PC-9 (cell line): ENCODE measurements around the gene LRRC23. TPM values are rescaled to one million over a fixed set of nuclear protein-coding genes. Genes with fewer than 3 reads are reported as not detected.
"Not testable (repeated sequence)": the region's sequence is repeated elsewhere in the genome, so short reads cannot be mapped to it uniquely, and the experiment has no call there.

Experiments
- BruUV-seq: library from RNA; stranded (reverse); fragments of 400-500 nt; replicated peaks from 2 replicates; lab custom pipeline; 2021; lab: Mats Ljungman, UMichigan
- CTCF ChIA-PET: fragments of 300-600 bp; sonication (Branson Sonifier 250); formaldehyde crosslinking; loops from one replicate; lab custom pipeline; 2022; ENCODE audit warnings: antibody characterized with exemption; lab: Charles Lee
- POLR2A ChIA-PET: fragments of 300-600 bp; sonication (Branson Sonifier 250); formaldehyde crosslinking; loops from one replicate; lab custom pipeline; 2022; ENCODE audit warnings: antibody characterized with exemption; ENCODE audit not compliant: unreplicated experiment; lab: Charles Lee
- DNase-seq, 2 experiments: peaks; one replicate each; pipeline versions ENCODE4 v3.0.0 to v3.0.0-alpha.2; 2015 to 2022; ENCODE audit warnings: mixed read lengths in 1 of 2
- H2AFZ ChIP-seq: fragments of 200-600 bp; sonication (generic); 2 replicates; pipeline ENCODE4 v1.8.1; 2017; ENCODE audit warnings: antibody characterized with exemption
- H3F3A ChIP-seq: fragments of 200-600 bp; sonication (generic); 2 replicates; pipeline ENCODE4 v1.8.1; 2017; ENCODE audit warnings: antibody characterized with exemption, mild to moderate bottlenecking, low read depth; ENCODE audit not compliant: insufficient read depth
- H3K27ac ChIP-seq: fragments of 200-600 bp; sonication (generic); 2 replicates; pipeline ENCODE4 v1.6.1; 2016; ENCODE audit warnings: mixed run types
- H3K27me3 ChIP-seq: fragments of 200-600 bp; sonication (generic); 2 replicates; pipeline ENCODE4 v1.6.1; 2016; ENCODE audit warnings: low read depth, mixed run types; ENCODE audit not compliant: insufficient read depth
- H3K36me3 ChIP-seq: fragments of 200-600 bp; sonication (generic); 2 replicates; pipeline ENCODE4 v1.6.1; 2016; ENCODE audit warnings: low read depth, mixed run types
- H3K4me1 ChIP-seq: fragments of 200-600 bp; sonication (generic); replicated peaks from 2 replicates; pipeline ENCODE4 v1.6.1; 2016; ENCODE audit warnings: mixed run types; ENCODE audit not compliant: insufficient read depth
- H3K4me2 ChIP-seq: fragments of 200-600 bp; sonication (generic); 2 replicates; pipeline ENCODE4 v1.6.1; 2017; ENCODE audit warnings: mixed run types
- H3K4me3 ChIP-seq: fragments of 200-600 bp; sonication (generic); 2 replicates; pipeline ENCODE4 v1.6.1; 2016; ENCODE audit warnings: mixed run types
- H3K79me2 ChIP-seq: fragments of 200-600 bp; sonication (generic); 2 replicates; pipeline ENCODE4 v1.6.1; 2017; ENCODE audit warnings: low read depth, mixed run types
- H3K9me2 ChIP-seq: fragments of 200-600 bp; sonication (generic); 2 replicates; pipeline ENCODE4 v1.8.1; 2017; ENCODE audit warnings: mild to moderate bottlenecking; ENCODE audit not compliant: insufficient read depth
- H3K9me3 ChIP-seq: fragments of 200-600 bp; sonication (generic); 2 replicates; pipeline ENCODE4 v1.8.1; 2016; ENCODE audit warnings: low read depth; ENCODE audit not compliant: insufficient read depth
- H4K20me1 ChIP-seq: fragments of 200-600 bp; sonication (generic); 2 replicates; pipeline ENCODE4 v1.8.1; 2017; ENCODE audit not compliant: insufficient read depth
- EZH2 ChIP-seq: fragments of 200-600 bp; sonication (generic); IDR thresholded peaks from 2 replicates; pipeline ENCODE4 v1.8.0; 2017; ENCODE audit warnings: antibody characterized with exemption, low read depth
- intact Hi-C: fragments of 100-400 bp; cut with micrococcal nuclease; formaldehyde crosslinking; loops from one replicate; pipeline ENCODE4 v1.10.0; 2022; ENCODE audit not compliant: unreplicated experiment
- total RNA-seq: library from RNA; stranded (reverse); gene quantifications from 2 replicates; pipeline ENCODE4 v1.2.3, GENCODE V29; 2021
- TF ChIP-seq, protein P1 (sequence below): fragments of 200-600 bp; sonication (generic); conservative IDR thresholded peaks from 2 replicates; pipeline ENCODE4 v1.6.1; 2017; ENCODE audit warnings: mixed run types, antibody characterized with exemption, mild to moderate bottlenecking, moderate library complexity

LRRC23 gene
- total RNA-seq, 1 experiment from 2014 or later = 29.3 TPM

DNA sequence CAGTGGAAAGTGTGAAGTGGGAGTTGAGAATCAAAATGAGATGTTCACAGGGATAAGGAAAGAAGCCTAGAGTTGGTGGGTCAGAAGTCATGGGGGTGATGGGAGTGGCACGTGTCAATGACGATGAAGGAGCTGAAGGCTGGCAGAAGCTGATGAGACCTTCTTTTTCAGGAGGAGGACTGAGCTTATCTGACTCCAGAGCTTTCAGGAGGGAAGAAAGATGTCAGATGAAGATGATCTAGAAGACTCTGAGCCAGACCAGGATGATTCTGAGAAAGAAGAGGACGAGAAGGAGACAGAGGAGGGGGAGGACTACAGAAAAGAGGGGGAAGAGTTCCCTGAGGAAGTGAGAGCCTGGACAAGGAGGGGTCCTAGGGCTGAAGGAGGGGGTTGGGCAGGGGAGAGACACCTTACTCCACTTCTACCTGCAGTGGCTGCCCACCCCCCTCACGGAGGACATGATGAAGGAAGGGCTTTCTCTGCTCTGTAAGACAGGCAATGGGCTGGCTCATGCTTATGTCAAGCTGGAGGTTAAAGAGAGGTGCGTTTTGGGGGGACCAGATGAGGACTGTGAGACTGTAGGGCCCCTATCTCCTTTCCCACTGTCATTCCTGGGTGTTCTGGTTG is 905 bp downstream of the LRRC23 start:
- no peak for TF ChIP-seq EZH2
- TF ChIP-seq, protein P1, sequence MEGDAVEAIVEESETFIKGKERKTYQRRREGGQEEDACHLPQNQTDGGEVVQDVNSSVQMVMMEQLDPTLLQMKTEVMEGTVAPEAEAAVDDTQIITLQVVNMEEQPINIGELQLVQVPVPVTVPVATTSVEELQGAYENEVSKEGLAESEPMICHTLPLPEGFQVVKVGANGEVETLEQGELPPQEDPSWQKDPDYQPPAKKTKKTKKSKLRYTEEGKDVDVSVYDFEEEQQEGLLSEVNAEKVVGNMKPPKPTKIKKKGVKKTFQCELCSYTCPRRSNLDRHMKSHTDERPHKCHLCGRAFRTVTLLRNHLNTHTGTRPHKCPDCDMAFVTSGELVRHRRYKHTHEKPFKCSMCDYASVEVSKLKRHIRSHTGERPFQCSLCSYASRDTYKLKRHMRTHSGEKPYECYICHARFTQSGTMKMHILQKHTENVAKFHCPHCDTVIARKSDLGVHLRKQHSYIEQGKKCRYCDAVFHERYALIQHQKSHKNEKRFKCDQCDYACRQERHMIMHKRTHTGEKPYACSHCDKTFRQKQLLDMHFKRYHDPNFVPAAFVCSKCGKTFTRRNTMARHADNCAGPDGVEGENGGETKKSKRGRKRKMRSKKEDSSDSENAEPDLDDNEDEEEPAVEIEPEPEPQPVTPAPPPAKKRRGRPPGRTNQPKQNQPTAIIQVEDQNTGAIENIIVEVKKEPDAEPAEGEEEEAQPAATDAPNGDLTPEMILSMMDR = no peak
- no TSS peak for BruUV-seq
- peaks cover 22% of the 10 kb centered on the region for H3K4me1 ChIP-seq
- CTCF ChIA-PET = interaction anchor here (0.7 kb wide), 1 partner anchor 15 kb away, joined by 14 read pairs; no protein-coding TSS in a partner anchor
- H3K79me2 ChIP-seq = no peaks in the 10 kb centered on the region
- no peak overlapping the region; the same call in 1 of the 2 replicates for H2AFZ ChIP-seq
- DNase-seq = no peak
- POLR2A ChIA-PET = interaction anchor here (0.6 to 0.7 kb wide), 4 partner anchors 8 to 139 kb away, joined by 4 to 16 read pairs (median 10); partner anchors contain the start of gene PTMS
- no peak overlapping the region for H3K27ac ChIP-seq
- H3K27me3 ChIP-seq = no peaks in the 10 kb centered on the region
- H3F3A ChIP-seq = peaks cover 24% of the 10 kb centered on the region; the same call in 1 of the 2 replicates
- H3K4me3 ChIP-seq = peak overlapping the region; percentile 86
- intact Hi-C loops = loop anchor here (2.0 kb wide), 1 partner anchor 53 kb away; the partner anchor contains the start of gene USP5
- H3K36me3 ChIP-seq = no peaks in the 10 kb centered on the region
- H3K9me2 ChIP-seq = no peaks in the 10 kb centered on the region
- peak overlapping the region; percentile 97 for H3K4me2 ChIP-seq
- no peaks in the 10 kb centered on the region for H4K20me1 ChIP-seq
- H3K9me3 ChIP-seq = no peaks in the 10 kb centered on the region

DNA sequence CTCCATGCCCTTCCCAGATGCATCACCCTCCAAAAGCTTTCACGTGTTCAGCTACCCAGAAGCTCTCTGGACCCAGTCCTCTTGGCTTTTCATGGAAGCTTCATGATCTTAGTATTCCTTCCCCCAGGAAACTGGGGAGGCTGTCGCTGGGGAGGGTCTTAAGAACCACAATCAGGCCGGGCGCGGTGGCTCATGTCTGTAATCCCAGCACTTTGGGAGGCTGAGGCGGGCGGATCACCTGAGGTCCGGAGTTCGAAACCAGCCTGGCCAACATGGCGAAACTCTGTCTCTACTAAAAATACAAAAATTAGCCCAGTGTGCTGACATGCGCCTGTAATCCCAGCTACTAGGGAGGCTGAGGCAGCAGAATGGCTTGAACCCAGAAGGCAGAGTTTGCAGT is 3.5 kb downstream of the LRRC23 start:
- not testable (repeated sequence) for H3K27ac ChIP-seq

DNA sequence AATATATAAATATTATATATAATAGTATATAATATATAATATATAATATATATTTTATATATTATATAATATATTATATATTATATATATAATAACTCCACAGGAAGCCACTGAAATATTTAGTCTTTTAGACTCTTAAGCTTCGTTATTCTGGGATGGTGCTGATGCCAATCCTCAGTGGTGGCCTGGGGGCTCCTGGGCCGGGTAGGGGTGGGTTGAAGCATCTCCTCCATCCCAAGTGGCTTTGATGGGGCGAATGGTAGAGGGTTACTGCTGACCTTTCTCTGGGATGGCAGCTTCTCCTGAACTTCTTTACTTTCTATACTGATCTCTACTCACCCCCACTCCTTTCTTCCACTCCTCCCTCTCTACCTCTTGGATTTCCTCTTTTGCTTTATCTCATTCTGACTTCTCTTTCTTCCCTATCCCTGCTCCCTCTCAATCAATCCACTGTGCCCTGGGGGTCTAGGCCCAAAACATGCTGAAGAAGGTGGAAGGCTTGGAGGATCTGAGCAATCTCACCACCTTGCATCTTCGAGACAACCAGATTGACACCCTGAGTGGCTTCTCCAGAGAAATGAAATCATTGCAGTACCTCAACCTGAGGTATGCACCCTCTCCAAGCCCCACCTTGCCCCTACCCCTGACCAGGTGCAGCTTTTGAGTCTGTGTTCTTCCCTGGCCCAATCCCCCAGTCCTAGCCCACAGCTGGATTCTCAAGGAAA is 5.0 kb downstream of the LRRC23 start:
- H3K27ac ChIP-seq = no peak overlapping the region
- no peaks in the 10 kb centered on the region for H3K36me3 ChIP-seq
- no peak overlapping the region for H3K4me3 ChIP-seq
- no TSS peak for BruUV-seq
- no peaks in the 10 kb centered on the region for H3K79me2 ChIP-seq
- no peak for DNase-seq
- H3K9me2 ChIP-seq = no peaks in the 10 kb centered on the region
- TF ChIP-seq EZH2 = no peak
- TF ChIP-seq, protein P1 = no peak
- intact Hi-C loops = no loop called here
- peaks cover 7% of the 10 kb centered on the region; the same call in 1 of the 2 replicates for H3F3A ChIP-seq
- H4K20me1 ChIP-seq = no peaks in the 10 kb centered on the region
- POLR2A ChIA-PET = interaction anchor here (0.6 kb wide), 1 partner anchor 420 kb away, joined by 7 read pairs; no protein-coding TSS in a partner anchor
- H3K4me1 ChIP-seq = peaks cover 4% of the 10 kb centered on the region; the same call in 1 of the 2 replicates
- no peak overlapping the region for H2AFZ ChIP-seq
- no peaks in the 10 kb centered on the region for H3K9me3 ChIP-seq
- H3K27me3 ChIP-seq = peaks cover 7% of the 10 kb centered on the region
- H3K4me2 ChIP-seq = no peak overlapping the region
- CTCF ChIA-PET = no interaction called here

More for the DNA sequence above, 3.5 kb downstream of the LRRC23 start:
- H4K20me1 ChIP-seq, intact Hi-C loops, H2AFZ ChIP-seq, DNase-seq, H3K4me2 ChIP-seq, BruUV-seq, H3K9me2 ChIP-seq, H3K79me2 ChIP-seq, H3K4me3 ChIP-seq, H3K27me3 ChIP-seq, H3K36me3 ChIP-seq, H3K9me3 ChIP-seq: not testable (repeated sequence)
- ChIA-PET CTCF (interaction anchor here (0.7 kb wide), 2 partner anchors 21 to 36 kb away, joined by 7 to 28 read pairs; no protein-coding TSS in a partner anchor), POLR2A (interaction anchor here (0.6 to 0.7 kb wide), 3 partner anchors 17 to 219 kb away, joined by 3 to 8 read pairs (median 4); partner anchors contain the start of gene ZNF384)
- Histone ChIP-seq H3F3A (peaks cover 20% of the 10 kb centered on the region; the same call in 1 of the 2 replicates), H3K4me1 (peaks cover 18% of the 10 kb centered on the region)
